Skeletal muscle tissue (tissue), 4 donors: ENCODE measurements around the gene LIN54. TPM values are rescaled to one million over a fixed set of nuclear protein-coding genes. Genes with fewer than 3 reads are reported as not detected.

ENCODE experiments used
- H3K27ac ChIP-seq: one replicate; pipeline ENCODE4 v1.7.0; 2013; ENCODE audit warnings: mild to moderate bottlenecking, low read depth, low read length, inconsistent platforms
- H3K27me3 ChIP-seq, 3 donors: one replicate each; pipeline ENCODE4 v1.7.0; 2013; ENCODE audit warnings: low read length in 3 of 3; ENCODE audit not compliant: control insufficient read depth in 3 of 3, insufficient read depth in 3 of 3
- H3K36me3 ChIP-seq, 3 donors: one replicate each; pipeline ENCODE4 v1.7.0; 2013; ENCODE audit warnings: low read length in 3 of 3; ENCODE audit not compliant: control insufficient read depth in 3 of 3, insufficient read depth in 3 of 3
- H3K4me1 ChIP-seq, 3 donors: one replicate each; pipeline ENCODE4 v1.7.0; 2013; ENCODE audit warnings: low read length in 3 of 3, mild to moderate bottlenecking in 3 of 3; ENCODE audit not compliant: control insufficient read depth in 3 of 3, insufficient read depth in 3 of 3
- H3K4me3 ChIP-seq, 3 donors: one replicate each; pipeline ENCODE4 v1.7.0; 2013; ENCODE audit warnings: low read length in 3 of 3
- H3K9ac ChIP-seq, 3 donors: one replicate each; pipeline ENCODE4 v1.7.0; 2013; ENCODE audit warnings: low read length in 3 of 3, mild to moderate bottlenecking in 3 of 3, moderate library complexity in 2 of 3, low read depth in 1 of 3
- H3K9me3 ChIP-seq, 3 donors: one replicate each; pipeline ENCODE4 v1.7.0; 2013; ENCODE audit warnings: low read length in 3 of 3; ENCODE audit not compliant: control insufficient read depth in 3 of 3
- total RNA-seq: library from RNA; depleted of rRNA; stranded (reverse); fragments of >200 nt; gene quantifications from one replicate; pipeline ENCODE4 v1.2.3, GENCODE V29; 2014
- donor health status: Osteomylitis.

LIN54 gene
- total RNA-seq, 1 donor from 2014 or later: 8.4 TPM

DNA sequence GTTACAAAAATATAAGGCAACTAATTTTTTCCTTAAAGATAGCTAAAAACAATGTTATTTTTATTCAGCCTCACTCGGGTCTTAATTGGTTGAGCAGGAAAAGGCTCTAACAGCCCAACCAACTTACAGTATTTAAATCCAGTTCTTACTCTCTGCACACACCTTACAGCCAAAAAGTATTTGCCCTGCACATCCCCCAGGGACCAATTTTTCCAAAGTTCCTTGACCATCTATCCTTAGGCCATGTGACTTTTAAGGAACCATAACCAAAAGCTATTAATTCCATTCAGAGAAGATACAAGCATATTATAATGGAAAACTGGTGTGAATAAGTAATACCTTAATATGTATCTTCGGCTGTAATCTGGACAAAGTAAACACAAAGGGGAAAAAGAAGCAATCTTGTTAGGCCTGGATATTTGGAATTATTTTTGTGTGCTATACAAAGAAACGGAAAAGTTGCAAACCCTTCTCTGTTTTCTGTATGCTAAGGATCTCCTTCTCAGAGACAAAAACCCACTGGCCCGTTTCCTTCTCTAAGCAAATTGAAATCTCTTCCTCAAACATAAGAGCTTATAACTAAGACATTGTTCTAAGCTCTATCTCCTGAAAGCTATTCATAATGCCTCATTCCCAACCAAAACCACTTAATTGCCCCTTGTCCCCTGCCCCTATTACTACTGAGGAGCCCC, 111.1 kb downstream of the LIN54 start:
- Histone ChIP-seq H3K27ac (peak overlapping the region; percentile 99), H3K4me1 (peaks cover 4 to 27% (median 27%) of the 10 kb centered on the region in 3 donors), H3K27me3 (no peaks in the 10 kb centered on the region), H3K9ac (peak overlapping the region; percentile 82 to 96 (median 94)), H3K9me3 (no peaks in the 10 kb centered on the region), H3K36me3 (peaks cover 0 to 5% (median 4%) of the 10 kb centered on the region in 3 donors), H3K4me3 (peak overlapping the region; percentile 95 to 99 (median 96))

DNA sequence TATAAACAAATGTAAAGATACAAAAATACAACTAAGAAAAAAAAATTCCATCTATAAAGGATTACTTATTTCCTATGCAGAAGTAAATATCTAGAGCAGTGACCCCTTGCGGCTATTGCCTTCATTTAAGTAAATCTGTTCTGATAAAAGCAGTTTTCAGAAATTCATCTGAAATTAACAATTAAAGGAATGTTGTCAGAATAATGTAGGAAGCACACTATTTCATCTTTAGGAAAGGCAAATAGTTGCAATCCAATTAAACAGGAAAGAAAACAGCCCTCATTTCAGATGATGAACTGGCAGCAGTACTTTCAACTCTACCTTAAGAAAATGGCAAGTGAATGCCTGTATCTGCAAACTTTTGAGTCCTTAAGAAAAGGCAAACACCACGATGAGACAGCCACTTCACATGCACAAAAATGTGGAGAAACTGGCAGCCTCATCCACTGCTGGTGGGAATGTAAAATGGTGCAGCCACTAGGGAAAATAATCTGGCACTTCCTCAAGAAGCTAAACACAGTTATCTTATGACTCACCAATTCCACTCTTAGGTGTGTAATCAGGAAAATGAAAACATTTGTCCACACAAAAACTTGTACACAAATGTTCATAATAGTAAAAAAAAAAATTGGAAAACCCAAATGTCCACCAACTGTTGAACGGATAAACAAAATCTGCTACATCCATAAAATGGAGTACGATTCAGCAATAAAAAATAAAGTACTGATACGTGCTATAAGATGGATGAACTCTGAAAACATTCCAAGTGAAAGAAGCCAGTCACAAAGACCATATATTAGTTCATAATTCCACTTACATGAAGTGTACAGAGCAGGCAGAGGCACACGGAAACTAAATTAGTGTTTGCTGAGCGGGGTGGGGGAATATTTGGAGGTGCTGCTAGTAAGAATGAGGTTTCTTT, 112.0 kb downstream of the LIN54 start:
- peak overlapping the region; percentile 99 for H3K27ac ChIP-seq
- peaks cover 0 to 13% (median 12%) of the 10 kb centered on the region in 3 donors for H3K36me3 ChIP-seq
- no peaks in the 10 kb centered on the region for H3K9me3 ChIP-seq
- H3K27me3 ChIP-seq: no peaks in the 10 kb centered on the region
- peak overlapping the region in 2 of 3 donors; percentile 14 to 96 for H3K9ac ChIP-seq
- H3K4me3 ChIP-seq: peak overlapping the region; percentile 95 to 99 (median 96)
- peaks cover 4 to 27% (median 27%) of the 10 kb centered on the region in 3 donors for H3K4me1 ChIP-seq

DNA sequence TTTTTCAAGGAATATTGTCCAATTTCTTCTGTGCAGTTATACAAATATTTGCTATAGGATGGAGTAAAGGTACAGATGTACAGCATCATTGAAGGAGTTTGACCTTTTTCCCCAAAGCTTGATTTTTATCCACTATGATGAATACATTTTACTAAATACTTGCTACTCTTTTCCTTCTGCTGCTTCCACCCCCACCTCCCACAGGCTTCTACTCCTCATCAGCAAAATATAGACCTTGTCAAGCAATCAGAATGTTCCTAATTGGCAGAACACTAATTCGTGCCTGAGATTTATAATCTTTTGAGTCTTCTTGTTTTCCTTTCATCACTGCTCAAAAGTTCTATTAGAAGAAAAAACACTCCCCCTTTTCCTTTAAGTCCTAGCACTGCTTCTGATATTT, 113.9 kb downstream of the LIN54 start:
- H3K36me3 ChIP-seq: peaks cover 0 to 16% (median 12%) of the 10 kb centered on the region in 3 donors
- H3K9me3 ChIP-seq: no peaks in the 10 kb centered on the region
- no peaks in the 10 kb centered on the region for H3K27me3 ChIP-seq
- no peak overlapping the region for H3K9ac ChIP-seq
- no peak overlapping the region for H3K4me3 ChIP-seq
- H3K27ac ChIP-seq: no peak overlapping the region
- peaks cover 8 to 25% (median 23%) of the 10 kb centered on the region in 3 donors for H3K4me1 ChIP-seq

DNA sequence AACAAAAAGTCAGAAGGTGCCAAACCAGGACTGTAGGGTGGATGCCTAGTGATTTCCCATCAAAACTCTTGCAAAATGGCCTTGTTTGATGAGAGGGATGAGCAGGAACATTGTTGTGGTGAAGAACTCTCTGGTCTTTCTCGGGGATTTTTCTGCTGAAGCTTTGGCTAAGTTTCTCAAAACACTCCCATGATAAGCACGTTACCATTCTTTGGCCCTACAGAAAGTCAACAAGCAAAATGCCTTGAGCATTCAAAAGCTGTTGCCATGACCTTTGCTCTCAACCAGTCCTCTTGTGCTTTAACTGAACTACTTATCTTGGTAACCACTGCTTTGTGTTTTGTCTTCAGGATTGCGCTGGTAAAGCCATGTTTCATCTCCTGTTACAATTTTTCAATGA, 116.7 kb downstream of the LIN54 start:
- peaks cover 0 to 16% (median 12%) of the 10 kb centered on the region in 3 donors for H3K36me3 ChIP-seq
- no peak overlapping the region for H3K9ac ChIP-seq
- H3K4me3 ChIP-seq: no peak overlapping the region
- H3K27me3 ChIP-seq: no peaks in the 10 kb centered on the region
- H3K4me1 ChIP-seq: peaks cover 11 to 27% (median 11%) of the 10 kb centered on the region in 3 donors
- H3K9me3 ChIP-seq: no peaks in the 10 kb centered on the region
- H3K27ac ChIP-seq: no peak overlapping the region

DNA sequence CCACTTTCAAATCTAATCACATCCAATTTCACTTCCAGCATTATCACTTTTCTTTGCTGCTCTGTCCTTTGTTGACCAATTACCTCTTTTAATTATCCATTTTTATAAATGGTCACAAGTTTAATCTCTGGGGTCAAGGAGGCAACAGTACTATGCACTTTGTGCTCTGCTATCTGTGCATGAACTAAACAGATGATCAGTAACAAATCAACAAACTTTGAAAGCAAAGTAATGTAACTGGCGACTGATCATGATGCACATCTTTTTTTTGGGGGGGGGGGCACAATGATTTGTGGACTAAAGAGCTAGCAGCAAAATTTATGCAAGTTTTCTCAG, 118.2 kb downstream of the LIN54 start:
- H3K27me3 ChIP-seq: no peaks in the 10 kb centered on the region
- no peak overlapping the region for H3K4me3 ChIP-seq
- H3K27ac ChIP-seq: no peak overlapping the region
- peaks cover 0 to 13% (median 12%) of the 10 kb centered on the region in 3 donors for H3K36me3 ChIP-seq
- no peaks in the 10 kb centered on the region for H3K9me3 ChIP-seq
- H3K4me1 ChIP-seq: peaks cover 7 to 18% (median 10%) of the 10 kb centered on the region in 3 donors
- H3K9ac ChIP-seq: no peak overlapping the region

DNA sequence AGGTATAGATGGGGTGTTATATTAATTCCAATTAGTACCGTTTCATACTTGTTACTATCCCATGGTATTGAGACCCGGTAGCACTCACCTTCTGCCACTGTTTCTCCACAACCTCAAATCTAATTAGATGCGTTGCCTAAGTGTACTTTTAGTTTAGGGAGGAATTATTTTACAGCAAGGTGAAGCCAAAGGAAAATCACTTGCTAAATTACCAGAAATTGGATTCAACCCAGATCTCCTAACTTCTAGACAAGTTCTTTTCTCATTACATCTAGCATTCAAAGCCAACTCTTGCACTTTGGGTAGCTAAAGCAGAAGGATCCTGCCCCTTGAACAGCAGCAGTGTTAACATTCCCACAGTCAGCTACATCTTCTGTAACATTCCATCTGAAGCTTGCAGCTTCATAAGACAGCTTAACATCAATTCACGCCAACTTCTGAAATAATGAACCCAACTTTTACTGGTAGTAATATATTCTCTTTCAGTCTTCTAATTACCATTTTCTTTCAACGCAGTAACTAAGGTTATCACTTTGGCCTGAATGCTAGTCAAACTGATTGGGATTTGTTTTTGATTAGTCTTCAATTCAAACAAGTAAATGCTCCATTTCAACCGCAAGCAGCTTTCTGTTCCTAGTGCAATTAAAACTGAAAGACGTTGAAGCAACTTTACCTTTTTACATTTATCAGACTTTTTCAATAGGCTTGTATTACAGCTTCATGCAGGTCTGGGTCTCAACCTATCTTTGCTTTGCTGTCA, 118.7 kb downstream of the LIN54 start:
- Histone ChIP-seq H3K9ac (peak overlapping the region; percentile 85 to 93 (median 92)), H3K9me3 (no peaks in the 10 kb centered on the region), H3K27me3 (no peaks in the 10 kb centered on the region), H3K4me1 (peaks cover 7 to 16% (median 13%) of the 10 kb centered on the region in 3 donors), H3K4me3 (peak overlapping the region; percentile 76 to 96 (median 88)), H3K27ac (peak overlapping the region; percentile 98), H3K36me3 (peaks cover 0 to 13% (median 12%) of the 10 kb centered on the region in 3 donors)

DNA sequence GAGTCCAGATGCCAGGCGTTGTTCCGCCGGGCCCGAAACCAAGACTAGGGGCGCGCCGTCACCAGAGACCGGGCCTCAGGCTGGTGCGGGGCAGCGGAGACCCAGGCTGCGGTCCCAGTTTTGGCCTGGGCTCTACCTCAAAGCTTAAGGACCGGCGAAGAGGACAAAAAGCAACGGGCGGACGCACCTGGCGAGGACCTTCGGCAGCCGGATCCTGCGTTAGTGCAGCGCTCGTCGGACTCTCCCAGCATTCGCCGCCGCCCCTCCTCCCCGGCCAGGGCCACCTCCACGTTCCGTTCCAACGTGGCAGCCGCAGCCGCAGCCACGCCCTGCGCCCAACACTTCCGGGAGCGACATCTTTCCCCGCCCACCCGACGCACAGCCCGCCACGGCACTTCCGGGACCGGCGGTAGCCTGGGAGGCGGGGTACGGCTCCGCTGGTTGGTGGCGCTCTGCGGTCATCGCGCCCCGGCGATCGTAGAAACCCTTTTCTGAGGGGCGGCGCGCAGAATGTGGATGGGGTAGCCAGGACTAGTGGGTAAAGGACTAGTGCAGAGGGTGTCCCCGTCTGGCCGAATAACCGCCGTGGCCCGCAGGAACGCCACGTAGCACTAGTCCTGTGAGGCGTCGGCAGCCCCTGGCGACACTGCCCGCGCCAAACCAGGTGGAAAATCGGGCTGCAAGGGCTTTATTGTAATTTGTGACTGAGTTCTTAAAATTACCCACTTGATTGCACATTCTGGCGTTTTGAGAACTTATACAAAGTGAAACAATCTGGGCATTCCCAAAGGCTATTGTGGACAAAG, 119.5 kb downstream of the LIN54 start, which contains the start of gene SEC31A:
Gene SEC31A (minus strand): TSS at position 253 of the 806 bp plus-strand sequence. CDS start 9,217 bp downstream, outside the sequence.
- peak within 1 kb of the TSS; percentile 92 to 98 (median 93) for H3K9ac ChIP-seq
- H3K27me3 ChIP-seq: no peaks in the 10 kb centered on the region
- H3K4me1 ChIP-seq: peaks cover 11 to 20% (median 16%) of the 10 kb centered on the region in 3 donors
- H3K9me3 ChIP-seq: no peaks in the 10 kb centered on the region
- H3K36me3 ChIP-seq: peaks cover 0 to 12% (median 11%) of the 10 kb centered on the region in 3 donors
- H3K27ac ChIP-seq: peak within 1 kb of the TSS; percentile 98
- peak within 1 kb of the TSS; percentile 76 to 96 (median 88) for H3K4me3 ChIP-seq

DNA sequence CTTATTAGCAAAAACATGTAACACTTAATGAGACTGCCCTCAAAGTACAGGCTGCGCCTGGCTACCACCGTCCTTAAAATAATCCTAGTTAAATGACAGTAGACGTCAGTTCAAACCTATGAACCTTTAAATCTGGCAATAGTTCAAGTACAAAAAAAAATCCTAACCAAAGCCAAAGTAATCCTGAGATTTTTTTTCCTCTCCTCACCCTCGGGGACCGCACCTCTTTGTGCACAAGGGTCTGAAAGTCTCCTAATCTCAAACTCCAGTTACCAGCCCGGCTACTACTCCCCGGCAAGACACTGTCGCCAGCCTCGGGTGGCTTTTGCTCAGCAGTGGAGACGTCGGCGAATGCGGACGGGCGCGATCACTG, 120.1 kb downstream of the LIN54 start:
- peak overlapping the region; percentile 76 to 96 (median 88) for H3K4me3 ChIP-seq
- H3K9me3 ChIP-seq: no peaks in the 10 kb centered on the region
- H3K4me1 ChIP-seq: peaks cover 15 to 26% (median 21%) of the 10 kb centered on the region in 3 donors

DNA sequence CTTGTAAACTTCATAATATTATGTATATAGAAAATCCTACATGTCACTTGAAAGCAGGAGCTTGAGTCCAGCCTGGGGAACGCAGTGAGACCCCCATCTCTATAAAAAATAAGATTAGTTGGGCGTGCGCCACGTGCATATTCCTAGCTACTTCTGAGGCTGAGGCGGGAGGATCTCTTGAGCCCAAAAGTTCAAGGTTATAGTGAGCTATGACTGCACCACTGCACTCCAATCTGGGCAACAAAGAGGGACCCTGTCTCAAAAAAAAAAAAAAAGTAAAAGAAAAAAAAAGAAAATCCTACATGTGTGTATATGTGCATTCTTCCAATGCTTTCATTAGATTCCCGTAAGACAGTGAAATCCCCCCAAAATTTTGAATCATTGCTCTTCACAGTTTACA, 121.3 kb downstream of the LIN54 start:
- no peak overlapping the region for H3K9ac ChIP-seq
- H3K27ac ChIP-seq: no peak overlapping the region
- H3K36me3 ChIP-seq: peaks cover 0 to 9% (median 5%) of the 10 kb centered on the region in 3 donors
- H3K27me3 ChIP-seq: no peaks in the 10 kb centered on the region
- H3K4me3 ChIP-seq: peak overlapping the region in 1 of 3 donors; percentile 76
- H3K9me3 ChIP-seq: no peaks in the 10 kb centered on the region
- H3K4me1 ChIP-seq: peaks cover 15 to 26% (median 23%) of the 10 kb centered on the region in 3 donors

More for the DNA sequence above, 120.1 kb downstream of the LIN54 start:
- H3K27ac ChIP-seq: peak overlapping the region; percentile 98
- H3K27me3 ChIP-seq: no peaks in the 10 kb centered on the region
- peaks cover 0 to 12% (median 11%) of the 10 kb centered on the region in 3 donors for H3K36me3 ChIP-seq
- peak overlapping the region; percentile 92 to 98 (median 93) for H3K9ac ChIP-seq
